NOMO-1 (cell line): Measurements from ENCODE around the gene XYLT2.
"Not testable (repeated sequence)": the region's sequence is repeated elsewhere in the genome, so short reads cannot be mapped to it uniquely, and the experiment has no call there.

Source experiments
- DNase-seq, 2 experiments: peaks; one replicate each; lab custom pipeline; 2025; ENCODE audit not compliant: unreplicated experiment in 2 of 2; lab: John Stamatoyannopoulos, UW

The XYLT2 gene

GRCh38 chr17:50345432-50346312 lies at the start of gene XYLT2:
Gene XYLT2 (plus strand): TSS chr17:50346126. CDS start chr17:50346141, 15 bp downstream.
- peak; percentile 67 to 88 for DNase-seq

- peak; percentile 54 to 59 for DNase-seq
These were observed 48.5 kb upstream of the XYLT2 start for GRCh38 chr17:50297407-50297865.

- no peak for DNase-seq
These were observed 47.9 kb upstream of the XYLT2 start for GRCh38 chr17:50298018-50298417.

GRCh38 chr17:50299776-50300175 lies 46.1 kb upstream of the XYLT2 start:
- no peak for DNase-seq

GRCh38 chr17:50300824-50301223 lies 45.1 kb upstream of the XYLT2 start:
- not testable (repeated sequence) for DNase-seq

GRCh38 chr17:50301891-50302584 lies 43.9 kb upstream of the XYLT2 start:
- DNase-seq, result peak; percentile 22 to 48

GRCh38 chr17:50303051-50303450 lies 42.9 kb upstream of the XYLT2 start:
- DNase-seq, result no peak

- DNase-seq, result no peak
These were observed 42.3 kb upstream of the XYLT2 start for GRCh38 chr17:50303596-50303995.

- no peak for DNase-seq
These were observed 41.0 kb upstream of the XYLT2 start for GRCh38 chr17:50304781-50305404.

- no peak for DNase-seq
These were observed 38.3 kb upstream of the XYLT2 start for GRCh38 chr17:50307654-50308053.

- no peak for DNase-seq
These were observed 37.3 kb upstream of the XYLT2 start for GRCh38 chr17:50308666-50309065.

- DNase-seq, result no peak
These were observed 35.3 kb upstream of the XYLT2 start for GRCh38 chr17:50310455-50311111.

GRCh38 chr17:50311112-50311460 lies 34.8 kb upstream of the XYLT2 start:
- no peak for DNase-seq

GRCh38 chr17:50311483-50311882 lies 34.4 kb upstream of the XYLT2 start:
- DNase-seq, result no peak

GRCh38 chr17:50312308-50312707 lies 33.6 kb upstream of the XYLT2 start:
- no peak for DNase-seq

GRCh38 chr17:50314456-50315011 lies 31.4 kb upstream of the XYLT2 start:
- no peak for DNase-seq

GRCh38 chr17:50316016-50316587 lies 29.8 kb upstream of the XYLT2 start:
- DNase-seq, result no peak

GRCh38 chr17:50316660-50317059 lies 29.3 kb upstream of the XYLT2 start:
- DNase-seq, result not testable (repeated sequence)

GRCh38 chr17:50317121-50317520 lies 28.8 kb upstream of the XYLT2 start:
- DNase-seq, result no peak
